NB4 (cell line): Measurements from ENCODE around the gene PNMA8B.
"Not testable (repeated sequence)": the region's sequence is repeated elsewhere in the genome, so short reads cannot be mapped to it uniquely, and the experiment has no call there.

ENCODE experiments used
- DNase-seq: peaks from one replicate; pipeline ENCODE4 v3.0.0; 2010; ENCODE audit warnings: low read depth
- H3K4me3 ChIP-seq: one replicate; pipeline ENCODE4 v1.5.1; 2011; ENCODE audit warnings: mild to moderate bottlenecking, low read depth, low read length, moderate library complexity
- MYC ChIP-seq: IDR thresholded peaks from 2 replicates; pipeline ENCODE4 v1.6.1; 2011; ENCODE audit warnings: low read depth, low read length
- POLR2A ChIP-seq: IDR thresholded peaks from 2 replicates; pipeline ENCODE4 v1.6.1; 2011; ENCODE audit warnings: mild to moderate bottlenecking; ENCODE audit not compliant: insufficient read length; ENCODE audit errors: extremely low read depth
- TF ChIP-seq, protein P1 (sequence below): IDR thresholded peaks from 2 replicates; pipeline ENCODE4 v1.6.1; 2011; ENCODE audit warnings: low read depth, low read length
- TF ChIP-seq, protein P2 (sequence below): IDR thresholded peaks from one replicate; pipeline ENCODE4 v1.5.1; 2012; ENCODE audit warnings: low read depth, low read length

Gene PNMA8B

DNA sequence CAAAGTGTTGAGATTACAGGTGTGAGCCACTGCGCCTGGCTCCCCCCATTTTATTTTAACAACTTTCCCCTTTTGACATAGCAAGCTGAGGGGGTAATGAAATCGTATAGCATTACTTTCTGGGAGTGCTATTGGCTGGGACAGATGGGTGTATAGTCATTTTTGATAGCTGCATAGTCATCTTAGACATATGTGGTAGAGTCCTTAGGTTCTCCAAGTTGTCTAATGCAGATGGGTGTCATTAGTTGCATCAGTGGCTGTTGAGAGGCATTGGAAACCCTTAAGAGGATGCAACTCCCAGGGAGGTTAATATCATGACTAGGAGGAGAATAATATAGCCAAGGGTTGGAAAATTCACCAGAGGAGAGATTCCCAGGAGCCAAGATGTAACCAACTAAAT is 28.6 kb upstream of the PNMA8B start:
- TF ChIP-seq POLR2A: no peak
- TF ChIP-seq, protein P1, sequence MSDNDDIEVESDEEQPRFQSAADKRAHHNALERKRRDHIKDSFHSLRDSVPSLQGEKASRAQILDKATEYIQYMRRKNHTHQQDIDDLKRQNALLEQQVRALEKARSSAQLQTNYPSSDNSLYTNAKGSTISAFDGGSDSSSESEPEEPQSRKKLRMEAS: no peak
- TF ChIP-seq, protein P2, sequence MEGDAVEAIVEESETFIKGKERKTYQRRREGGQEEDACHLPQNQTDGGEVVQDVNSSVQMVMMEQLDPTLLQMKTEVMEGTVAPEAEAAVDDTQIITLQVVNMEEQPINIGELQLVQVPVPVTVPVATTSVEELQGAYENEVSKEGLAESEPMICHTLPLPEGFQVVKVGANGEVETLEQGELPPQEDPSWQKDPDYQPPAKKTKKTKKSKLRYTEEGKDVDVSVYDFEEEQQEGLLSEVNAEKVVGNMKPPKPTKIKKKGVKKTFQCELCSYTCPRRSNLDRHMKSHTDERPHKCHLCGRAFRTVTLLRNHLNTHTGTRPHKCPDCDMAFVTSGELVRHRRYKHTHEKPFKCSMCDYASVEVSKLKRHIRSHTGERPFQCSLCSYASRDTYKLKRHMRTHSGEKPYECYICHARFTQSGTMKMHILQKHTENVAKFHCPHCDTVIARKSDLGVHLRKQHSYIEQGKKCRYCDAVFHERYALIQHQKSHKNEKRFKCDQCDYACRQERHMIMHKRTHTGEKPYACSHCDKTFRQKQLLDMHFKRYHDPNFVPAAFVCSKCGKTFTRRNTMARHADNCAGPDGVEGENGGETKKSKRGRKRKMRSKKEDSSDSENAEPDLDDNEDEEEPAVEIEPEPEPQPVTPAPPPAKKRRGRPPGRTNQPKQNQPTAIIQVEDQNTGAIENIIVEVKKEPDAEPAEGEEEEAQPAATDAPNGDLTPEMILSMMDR: no peak
- no peak for TF ChIP-seq MYC
- DNase-seq: no peak
- no peak overlapping the region for H3K4me3 ChIP-seq

DNA sequence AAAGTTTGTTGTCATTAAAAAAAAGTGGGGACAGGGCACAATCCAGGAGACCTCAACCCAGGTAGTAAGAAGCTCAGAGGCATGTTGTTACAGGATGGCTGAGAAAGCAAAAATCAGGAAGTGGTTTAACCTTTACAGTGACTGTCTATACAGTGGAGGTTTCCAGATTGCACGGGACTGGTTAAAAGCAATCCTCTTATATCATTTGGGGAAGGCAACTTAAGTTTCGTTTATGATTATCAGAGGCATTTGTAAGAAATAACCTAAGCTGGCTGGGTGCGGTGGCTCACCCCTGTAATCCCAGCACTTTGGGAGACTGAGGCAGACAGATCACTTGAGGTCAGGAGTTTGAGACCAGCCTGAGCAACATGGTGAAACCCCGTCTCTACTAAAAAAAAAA is 27.3 kb upstream of the PNMA8B start:
- not testable (repeated sequence) for H3K4me3 ChIP-seq
- DNase-seq: peak; percentile 63

DNA sequence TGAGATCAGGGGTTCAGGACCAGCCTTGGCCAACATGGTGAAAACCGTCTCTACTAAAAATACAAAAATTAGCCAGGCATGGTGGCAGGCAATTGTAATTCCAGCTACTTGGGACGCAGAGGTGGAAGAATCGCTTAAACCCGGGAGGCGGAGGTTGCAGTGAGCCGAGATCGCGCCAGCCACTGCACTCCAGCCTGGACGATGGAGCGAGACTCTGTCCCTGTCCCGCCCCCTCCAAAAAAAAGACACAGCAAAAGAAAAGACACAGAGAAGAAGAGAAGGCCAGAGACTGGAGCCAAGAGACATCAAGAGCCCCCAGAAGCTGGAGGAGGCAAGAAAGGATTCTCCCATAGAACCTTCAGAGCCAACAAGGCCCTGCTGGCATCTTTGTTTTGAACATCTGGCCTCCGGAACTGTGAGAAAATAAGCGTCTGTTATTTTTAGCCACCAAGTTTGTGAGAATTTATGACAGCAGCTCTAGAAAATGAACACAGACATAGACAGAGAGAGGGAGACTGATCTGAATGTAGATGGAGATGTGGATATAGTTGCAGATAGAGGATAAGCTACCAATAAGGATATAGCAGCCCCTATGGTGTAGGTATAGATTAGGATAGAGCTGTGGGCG is 25.7 kb upstream of the PNMA8B start:
- H3K4me3 ChIP-seq: no peak overlapping the region

DNA sequence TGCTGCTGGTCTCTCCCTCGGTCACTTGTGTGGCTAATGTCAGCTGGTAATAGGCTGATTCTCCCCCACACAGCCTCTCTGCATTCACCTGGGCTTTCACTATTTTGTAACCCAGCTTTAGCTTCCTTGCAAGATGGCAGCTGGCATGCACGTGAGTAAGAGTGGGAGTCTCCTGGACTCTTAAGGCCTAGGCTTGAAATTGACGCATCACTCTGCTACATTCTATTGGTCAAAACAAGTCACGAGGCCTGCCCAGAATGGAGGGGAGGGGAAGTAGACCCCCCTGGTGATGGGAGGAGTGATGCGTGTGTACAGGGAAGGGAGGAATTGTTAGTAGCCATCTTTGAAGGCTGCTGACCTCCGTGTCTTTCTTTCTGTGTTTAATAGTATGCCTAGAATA is 24.9 kb upstream of the PNMA8B start:
- peak; percentile 45 for DNase-seq
- H3K4me3 ChIP-seq: no peak overlapping the region
- TF ChIP-seq, protein P1: no peak
- TF ChIP-seq, protein P2: no peak
- no peak for TF ChIP-seq POLR2A
- no peak for TF ChIP-seq MYC

More for the DNA sequence above, 25.7 kb upstream of the PNMA8B start:
- no peak for DNase-seq
- TF ChIP-seq, protein P2: no peak
- TF ChIP-seq MYC (no peak), POLR2A (no peak)
- TF ChIP-seq, protein P1: no peak

DNA sequence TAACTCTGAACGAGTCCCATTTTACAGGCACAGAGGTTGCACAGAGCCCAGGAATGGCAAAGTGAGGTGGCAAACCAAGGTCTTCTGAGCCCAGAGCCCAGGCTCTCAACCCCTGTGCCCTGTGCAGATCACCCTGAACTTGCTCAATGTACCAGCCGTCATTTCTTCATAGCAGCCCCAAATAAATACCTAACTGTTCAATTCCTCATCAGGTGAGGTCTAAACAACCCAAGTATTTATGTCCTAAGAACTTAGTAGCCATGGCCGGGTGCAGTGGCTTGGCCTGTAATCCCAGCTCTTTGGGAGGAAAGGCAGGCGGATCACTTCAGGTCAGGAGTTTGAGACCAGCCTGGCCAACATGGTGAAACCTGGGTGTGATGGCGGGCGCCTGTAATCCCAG is 21.8 kb upstream of the PNMA8B start:
- TF ChIP-seq MYC: no peak
- DNase-seq: no peak
- no peak overlapping the region for H3K4me3 ChIP-seq

DNA sequence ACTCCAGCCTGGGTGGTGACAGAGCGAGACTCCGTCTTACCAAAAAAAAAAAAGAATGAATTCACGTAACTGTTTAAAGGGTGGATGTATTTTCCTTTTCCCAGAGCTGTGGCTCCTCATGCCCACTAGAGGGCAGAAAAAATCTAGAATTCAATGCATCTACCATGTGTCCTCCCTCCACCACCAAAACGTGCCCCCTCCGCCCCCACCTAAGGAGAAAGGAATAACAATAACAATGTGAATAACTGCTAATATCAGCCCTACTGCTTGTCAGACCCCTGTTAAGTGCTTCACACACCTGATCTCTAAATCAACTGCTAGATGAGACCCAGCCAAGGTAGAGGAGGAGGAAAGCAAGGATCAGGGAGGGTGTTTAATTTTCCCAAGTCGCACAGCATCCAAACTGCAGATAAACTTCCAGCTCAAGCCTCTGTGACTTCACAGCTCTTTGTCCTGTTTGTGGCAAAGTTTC is 20.2 kb upstream of the PNMA8B start:
- TF ChIP-seq, protein P2: peak; percentile 91
- TF ChIP-seq MYC: peak; percentile 79
- TF ChIP-seq, protein P1: peak; percentile 77; the same call in 1 of the 2 replicates
- no peak for TF ChIP-seq POLR2A
- peak; percentile 80 for DNase-seq
- H3K4me3 ChIP-seq: no peak overlapping the region

DNA sequence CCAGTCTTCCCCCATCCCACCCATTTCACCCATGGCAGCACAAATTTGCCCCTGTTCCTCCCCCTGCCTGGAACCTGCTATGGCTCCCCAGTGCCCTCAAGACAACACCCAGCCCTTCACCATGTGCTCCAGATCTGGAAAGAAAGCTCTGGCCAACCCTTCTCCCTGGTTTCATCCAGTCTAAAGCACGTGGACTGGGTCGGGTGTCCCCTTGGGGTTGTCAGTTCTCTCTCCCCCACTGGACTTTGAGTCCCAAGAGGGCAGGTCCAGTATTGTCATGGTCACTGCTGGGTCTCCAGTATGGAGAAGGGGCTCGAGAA is 19.6 kb upstream of the PNMA8B start:
- no peak for TF ChIP-seq MYC
- TF ChIP-seq, protein P2: no peak
- TF ChIP-seq, protein P1: peak; percentile 60
- peak; percentile 22 for DNase-seq
- no peak overlapping the region for H3K4me3 ChIP-seq
